Fibroblast of lung (primary cell): ENCODE data around the gene PDP2.

Experiments
- EZH2 ChIP-seq: IDR thresholded peaks from 2 replicates; pipeline ENCODE4 v1.5.1; 2012; ENCODE audit warnings: low read length, control low read depth, mild to moderate bottlenecking; ENCODE audit errors: missing control alignments
- TF ChIP-seq, protein P1 (sequence below), 2 donors: IDR thresholded peaks in 1 of 2; conservative IDR thresholded peaks in 1 of 2; 1 replicate in 1 of 2; 2 replicates in 1 of 2; pipeline ENCODE4 v1.5.1; 2011 to 2012; ENCODE audit warnings: low read length in 2 of 2, control low read depth in 1 of 2, inconsistent platforms in 1 of 2, low read depth in 1 of 2, mild to moderate bottlenecking in 1 of 2

DNA sequence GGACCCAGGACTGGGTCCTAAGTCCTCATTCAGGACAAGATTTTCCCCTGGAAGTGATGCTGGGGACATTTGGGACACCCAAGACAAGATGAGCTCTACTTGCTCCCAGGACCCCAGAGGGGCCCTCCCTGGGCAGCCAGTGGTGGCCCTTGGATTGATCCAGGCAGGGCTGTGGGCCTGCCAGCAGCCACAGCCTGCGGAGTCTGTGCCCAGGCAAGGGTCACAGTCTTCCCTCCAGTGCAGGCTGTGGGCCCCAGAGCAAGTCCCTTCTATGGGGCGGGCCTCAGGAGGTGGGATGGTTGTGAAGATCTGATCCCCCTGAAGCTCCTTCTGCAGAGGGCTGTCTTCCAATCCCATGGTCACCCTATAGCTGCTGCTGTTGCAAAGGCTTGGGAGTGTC, 23.5 kb upstream of the PDP2 start:
- TF ChIP-seq, protein P1, sequence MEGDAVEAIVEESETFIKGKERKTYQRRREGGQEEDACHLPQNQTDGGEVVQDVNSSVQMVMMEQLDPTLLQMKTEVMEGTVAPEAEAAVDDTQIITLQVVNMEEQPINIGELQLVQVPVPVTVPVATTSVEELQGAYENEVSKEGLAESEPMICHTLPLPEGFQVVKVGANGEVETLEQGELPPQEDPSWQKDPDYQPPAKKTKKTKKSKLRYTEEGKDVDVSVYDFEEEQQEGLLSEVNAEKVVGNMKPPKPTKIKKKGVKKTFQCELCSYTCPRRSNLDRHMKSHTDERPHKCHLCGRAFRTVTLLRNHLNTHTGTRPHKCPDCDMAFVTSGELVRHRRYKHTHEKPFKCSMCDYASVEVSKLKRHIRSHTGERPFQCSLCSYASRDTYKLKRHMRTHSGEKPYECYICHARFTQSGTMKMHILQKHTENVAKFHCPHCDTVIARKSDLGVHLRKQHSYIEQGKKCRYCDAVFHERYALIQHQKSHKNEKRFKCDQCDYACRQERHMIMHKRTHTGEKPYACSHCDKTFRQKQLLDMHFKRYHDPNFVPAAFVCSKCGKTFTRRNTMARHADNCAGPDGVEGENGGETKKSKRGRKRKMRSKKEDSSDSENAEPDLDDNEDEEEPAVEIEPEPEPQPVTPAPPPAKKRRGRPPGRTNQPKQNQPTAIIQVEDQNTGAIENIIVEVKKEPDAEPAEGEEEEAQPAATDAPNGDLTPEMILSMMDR (conservative IDR thresholded peaks at IDR 0.05 in 1 of 2, IDR thresholded peaks at IDR 0.05 in 1 of 2; ENCODE audit: low read depth in 1 of 2, low read length in 2 of 2) = no peak
- no peak for TF ChIP-seq EZH2
